Measurements from ENCODE around the gene ERC2.
"Not testable (repeated sequence)": the region's sequence is repeated elsewhere in the genome, so short reads cannot be mapped to it uniquely, and the experiment has no call there.

The ERC2 gene

GRCh38 chr3:56052188-56052587 lies 416.1 kb downstream of the ERC2 start:
- no peak for DNase-seq

- no peak for DNase-seq
Measured at GRCh38 chr3:56051052-56051451, 417.2 kb downstream of the ERC2 start.

- DNase-seq = no peak
Measured at GRCh38 chr3:56048946-56049345, 419.3 kb downstream of the ERC2 start.

- DNase-seq = no peak
Measured at GRCh38 chr3:56048331-56048730, 419.9 kb downstream of the ERC2 start.

- peak; percentile 19 to 26 for DNase-seq
Measured at GRCh38 chr3:56042326-56042951, 425.8 kb downstream of the ERC2 start.

- no peak for DNase-seq
Measured at GRCh38 chr3:56025326-56025725, 442.9 kb downstream of the ERC2 start.

- no peak for DNase-seq
Measured at GRCh38 chr3:56023546-56023945, 444.7 kb downstream of the ERC2 start.

GRCh38 chr3:56022619-56023018 lies 445.6 kb downstream of the ERC2 start:
- no peak for DNase-seq

GRCh38 chr3:56019490-56020146 lies 448.6 kb downstream of the ERC2 start:
- no peak for DNase-seq

GRCh38 chr3:56015374-56015773 lies 452.9 kb downstream of the ERC2 start:
- DNase-seq = not testable (repeated sequence)

- DNase-seq = no peak
Measured at GRCh38 chr3:56012721-56013120, 455.5 kb downstream of the ERC2 start.

GRCh38 chr3:56005196-56005805 lies 463.0 kb downstream of the ERC2 start:
- no peak for DNase-seq

GRCh38 chr3:56003129-56003528 lies 465.1 kb downstream of the ERC2 start:
- DNase-seq = no peak

- DNase-seq = no peak
Measured at GRCh38 chr3:56001991-56002390, 466.3 kb downstream of the ERC2 start.

- DNase-seq = no peak
Measured at GRCh38 chr3:56001537-56001936, 466.7 kb downstream of the ERC2 start.

GRCh38 chr3:55989366-55989765 lies 478.9 kb downstream of the ERC2 start:
- DNase-seq = no peak

- no peak for DNase-seq
Measured at GRCh38 chr3:55988905-55989304, 479.4 kb downstream of the ERC2 start.

GRCh38 chr3:55984626-55985025 lies 483.6 kb downstream of the ERC2 start:
- no peak for DNase-seq

- no peak for DNase-seq
Measured at GRCh38 chr3:55978953-55979352, 489.3 kb downstream of the ERC2 start.

GRCh38 chr3:55974421-55975165 lies 493.7 kb downstream of the ERC2 start:
- DNase-seq = no peak

GRCh38 chr3:55969634-55970033 lies 498.6 kb downstream of the ERC2 start:
- no peak for DNase-seq

GRCh38 chr3:55968331-55968730 lies 499.9 kb downstream of the ERC2 start:
- no peak for DNase-seq

- DNase-seq = no peak
Measured at GRCh38 chr3:55966566-55966965, 501.7 kb downstream of the ERC2 start.

GRCh38 chr3:55965776-55966175 lies 502.5 kb downstream of the ERC2 start:
- no peak for DNase-seq
